ENCODE data around the gene ZNF624.
"Not testable (repeated sequence)": the region's sequence is repeated elsewhere in the genome, so short reads cannot be mapped to it uniquely, and the experiment has no call there.

Gene ZNF624

DNA sequence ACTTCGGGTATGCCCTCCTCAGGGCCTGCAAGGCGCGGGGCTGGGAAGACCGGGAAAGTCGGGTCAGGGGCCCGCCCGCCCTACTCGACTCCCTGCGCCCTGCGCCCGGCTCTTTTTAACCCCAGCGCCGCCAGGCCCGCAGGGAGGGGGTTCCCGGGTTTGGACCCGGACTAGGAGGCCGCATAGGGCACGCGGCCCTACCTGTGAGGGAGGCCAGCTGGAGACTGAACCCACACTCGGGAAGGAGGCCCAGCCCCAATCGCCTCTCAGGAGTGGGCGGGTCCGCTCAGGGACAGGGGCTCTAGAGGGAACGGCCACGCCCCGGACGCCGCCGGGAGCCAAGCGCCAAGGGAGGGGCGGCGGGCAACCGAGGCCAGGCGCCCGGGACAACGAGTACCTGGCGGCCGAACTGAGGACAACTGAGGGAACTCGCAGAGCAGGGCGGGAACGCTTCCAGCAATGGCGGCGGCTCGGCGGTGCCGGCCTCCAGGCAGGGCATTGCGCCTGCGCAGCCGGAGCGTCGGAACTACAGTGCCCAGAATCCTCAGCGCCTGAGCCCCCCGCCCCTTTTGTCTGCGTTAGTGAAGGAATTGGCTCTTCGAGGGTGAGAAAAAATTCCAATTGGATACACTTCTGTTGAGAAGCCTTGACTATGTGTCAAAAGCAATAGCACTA, at the start of gene ZNF624:
TSS of gene ZNF624 (minus strand) at position 484 of the 675 bp plus-strand sequence.
- DNase-seq = peak; percentile 64

DNA sequence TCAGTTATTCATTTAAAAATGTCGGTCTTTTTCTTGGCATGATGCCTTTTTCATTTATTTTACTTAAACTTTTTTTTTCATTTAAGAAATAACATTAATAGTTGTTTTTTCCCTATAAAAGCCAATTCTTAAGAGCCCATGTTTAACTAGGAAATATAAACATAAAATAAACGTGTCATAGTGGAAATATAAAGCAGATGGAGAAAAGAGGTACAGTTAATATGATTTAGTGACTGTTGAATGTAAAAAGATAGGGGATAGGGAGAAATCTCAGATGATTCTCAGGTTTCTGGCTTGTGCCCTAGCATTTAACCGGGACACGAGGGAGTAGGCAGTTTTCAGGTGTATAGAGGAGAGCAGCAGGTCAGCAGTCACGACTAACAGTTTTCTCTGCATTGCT, 44.0 kb upstream of the ZNF624 start:
- not testable (repeated sequence) for DNase-seq

DNA sequence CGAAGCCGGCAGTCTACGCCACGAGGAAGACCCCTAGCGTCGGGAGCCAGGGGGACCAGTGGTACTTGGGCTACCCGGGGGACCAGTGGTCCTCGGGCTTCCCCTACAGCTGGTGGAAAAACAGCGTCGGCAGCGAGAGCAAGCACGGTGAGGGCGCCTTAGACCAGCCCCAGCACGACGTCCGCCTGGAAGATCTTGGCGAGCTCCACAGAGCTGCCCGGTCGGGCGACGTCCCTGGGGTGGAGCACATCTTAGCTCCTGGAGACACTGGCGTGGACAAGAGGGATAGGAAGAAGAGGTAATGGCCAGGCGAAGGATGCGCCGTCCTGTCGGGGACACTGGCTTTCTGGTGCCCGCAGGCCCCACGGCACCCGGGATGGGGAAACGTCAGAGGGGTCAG, 36.8 kb upstream of the ZNF624 start:
- not testable (repeated sequence) for DNase-seq

DNA sequence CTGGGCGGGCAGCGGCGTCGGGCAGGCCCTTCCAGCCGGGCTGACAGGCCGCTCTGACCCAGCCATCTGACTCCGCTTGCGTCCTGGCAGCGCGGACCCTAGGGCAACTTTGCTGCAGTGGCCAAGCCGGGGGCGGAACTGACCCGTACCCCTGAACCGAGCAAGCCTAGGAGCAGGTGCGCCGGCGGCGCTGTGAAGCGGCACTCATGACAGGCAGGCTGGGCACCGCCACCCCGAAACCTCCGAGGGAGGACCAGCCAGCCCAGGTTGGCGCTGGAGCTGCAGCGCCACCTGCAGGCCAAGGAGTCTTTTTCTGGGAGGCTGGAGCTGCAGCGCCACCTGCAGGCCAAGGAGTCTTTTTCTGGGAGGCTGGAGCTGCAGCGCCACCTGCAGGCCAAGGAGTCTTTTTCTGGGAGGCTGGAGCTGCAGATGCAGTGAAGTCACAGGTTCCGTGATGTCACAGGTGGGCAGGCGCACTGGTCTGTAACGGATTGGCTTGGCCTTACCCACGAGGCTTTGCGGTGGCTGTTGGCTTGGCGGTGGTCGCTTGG, 36.2 kb upstream of the ZNF624 start, which contains the start of gene CCDC144A:
TSS of gene CCDC144A (plus strand) at position 511 of the 551 bp plus-strand sequence. CDS start 160 bp downstream, outside the sequence.
- DNase-seq = not testable (repeated sequence)

DNA sequence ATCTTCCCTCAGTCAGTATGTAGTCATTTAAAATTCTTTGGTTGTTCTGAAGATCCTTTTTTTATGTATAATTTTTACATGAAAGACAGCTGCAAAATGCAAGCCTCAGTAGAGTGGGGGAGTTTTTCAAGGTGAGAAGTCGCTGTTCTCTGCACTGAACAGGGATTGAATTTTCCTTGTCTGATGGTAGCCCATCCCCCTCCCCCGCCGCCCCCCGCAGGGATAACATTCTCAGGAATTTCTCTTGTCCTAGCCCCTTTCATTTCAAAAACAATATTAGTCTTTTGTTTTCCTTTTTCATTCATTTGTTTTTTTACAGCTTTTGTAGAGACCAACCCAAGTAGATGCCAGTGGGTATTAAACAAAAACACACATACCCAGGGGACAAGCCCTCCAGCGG, 33.5 kb upstream of the ZNF624 start:
- DNase-seq = not testable (repeated sequence)

DNA sequence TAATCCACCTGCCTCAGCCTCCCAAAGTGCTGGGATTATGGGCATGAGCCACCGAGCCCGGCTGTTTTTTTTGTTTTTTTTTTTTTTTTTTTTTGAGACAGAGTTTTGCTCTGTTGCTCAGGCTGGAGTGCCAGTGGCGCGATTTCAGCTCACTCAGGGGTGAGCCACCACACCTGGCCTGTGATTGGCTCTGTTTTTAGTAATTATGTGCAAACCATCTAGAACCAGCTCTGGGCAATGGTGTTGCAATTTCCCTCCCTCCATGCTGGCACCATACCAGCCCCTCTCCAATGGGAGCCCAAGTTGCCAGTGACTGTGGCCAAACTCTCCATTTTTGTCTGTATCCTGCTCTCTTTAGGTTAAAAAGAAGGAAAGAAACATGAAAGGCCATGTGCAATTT, 32.4 kb upstream of the ZNF624 start:
- DNase-seq = not testable (repeated sequence)

DNA sequence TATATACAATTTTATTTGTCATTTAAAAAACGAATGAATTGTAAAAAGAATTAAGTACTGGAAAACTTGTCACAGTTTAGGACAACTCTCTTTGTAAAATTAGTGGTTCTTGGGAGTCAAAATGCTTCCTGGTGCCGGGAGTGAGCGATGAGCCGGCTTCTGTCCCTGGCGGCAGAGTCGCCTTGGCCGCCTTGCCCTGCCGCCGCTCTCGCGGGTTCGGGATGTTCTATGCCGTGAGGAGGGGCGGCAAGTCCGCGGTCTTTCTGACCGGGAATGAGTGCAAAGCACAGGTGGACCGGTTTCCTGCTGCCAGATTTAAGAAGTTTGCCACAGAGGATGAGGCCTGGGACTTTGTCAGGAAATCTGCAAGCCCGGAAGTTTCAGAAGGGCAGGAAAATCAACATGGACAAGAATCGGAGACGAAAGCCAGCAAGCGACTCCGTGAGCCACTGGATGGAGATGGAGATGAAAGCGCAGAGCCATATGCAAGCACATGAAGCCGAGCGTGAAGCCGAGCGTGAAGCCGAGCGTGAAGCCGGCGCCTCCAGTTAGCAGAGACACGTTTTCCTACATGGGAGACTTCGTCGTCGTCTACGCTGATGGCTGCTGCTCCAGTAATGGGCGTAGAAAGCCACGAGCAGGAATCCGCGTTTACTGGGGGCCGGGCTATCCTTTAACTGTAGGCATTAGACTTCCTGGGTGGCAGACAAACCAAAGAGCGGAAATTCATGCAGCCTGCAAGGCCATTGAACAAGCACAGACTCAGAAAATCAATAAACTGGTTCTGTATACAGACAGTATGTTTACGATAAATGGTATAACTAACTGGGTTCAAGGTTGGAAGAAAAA, 29.9 kb upstream of the ZNF624 start:
- DNase-seq = not testable (repeated sequence)

DNA sequence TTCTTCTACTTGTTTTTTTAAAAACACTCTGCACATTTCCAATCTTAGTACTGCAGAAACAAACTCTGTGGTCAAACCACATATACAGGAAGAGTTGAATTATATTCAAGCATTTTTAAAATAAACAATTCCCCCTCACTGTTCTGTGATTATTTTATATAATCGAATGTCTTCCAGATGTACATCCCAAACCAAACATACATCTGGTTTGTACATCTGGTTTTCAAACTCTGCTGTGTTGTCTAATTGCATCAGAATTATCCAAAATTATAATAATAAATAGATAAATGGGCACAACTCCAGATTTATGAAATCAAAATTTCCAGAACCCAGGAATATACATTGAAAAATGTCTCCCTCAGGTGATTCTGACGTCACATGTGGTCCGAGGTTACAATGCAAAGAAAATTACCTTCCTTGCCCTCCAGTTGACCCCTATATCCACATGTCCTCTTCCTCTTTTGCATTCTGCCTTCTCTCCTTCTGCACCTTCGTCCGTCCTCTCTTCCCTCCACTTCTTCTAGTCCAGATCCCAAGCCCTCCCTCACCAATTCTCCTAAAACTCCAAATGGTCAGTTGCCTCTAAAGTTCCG, 23.1 kb upstream of the ZNF624 start:
- no peak for DNase-seq

DNA sequence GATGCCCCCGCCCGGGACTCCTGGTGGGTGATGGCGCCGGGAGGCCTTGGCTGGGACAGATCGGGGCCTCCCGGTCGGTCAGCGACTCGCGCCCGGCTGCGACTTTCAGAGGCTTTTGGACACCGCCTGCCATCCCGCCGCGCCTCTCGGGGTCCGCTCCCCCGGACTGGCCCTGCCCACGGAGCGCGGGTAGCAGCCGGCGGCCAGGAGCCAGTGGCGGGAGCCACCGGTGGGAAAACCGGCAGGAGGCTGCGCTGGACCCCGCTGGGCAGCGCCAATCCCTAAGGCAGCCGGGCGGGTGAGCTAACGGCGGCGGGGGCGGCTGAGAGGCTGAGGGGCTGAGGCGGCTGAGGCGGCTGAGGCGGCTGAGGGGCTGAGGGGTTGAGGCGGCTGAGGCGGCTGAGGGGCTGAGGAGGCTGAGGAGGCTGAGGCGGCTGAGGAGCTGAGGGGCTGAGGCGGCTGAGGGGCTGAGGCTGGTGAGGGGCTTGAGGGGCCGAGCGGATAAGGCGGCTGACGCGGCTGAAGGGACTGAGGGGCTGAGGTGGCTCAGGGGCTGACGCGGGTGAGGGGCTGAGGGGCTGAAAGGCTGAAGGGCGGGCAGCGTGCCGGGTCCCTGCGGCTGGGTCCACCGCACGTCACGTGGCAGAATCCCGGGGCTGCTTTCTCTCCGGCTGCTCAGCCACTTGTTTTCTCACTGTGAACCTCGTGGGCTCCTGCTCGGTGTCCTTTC, 13.4 kb upstream of the ZNF624 start:
- not testable (repeated sequence) for DNase-seq

DNA sequence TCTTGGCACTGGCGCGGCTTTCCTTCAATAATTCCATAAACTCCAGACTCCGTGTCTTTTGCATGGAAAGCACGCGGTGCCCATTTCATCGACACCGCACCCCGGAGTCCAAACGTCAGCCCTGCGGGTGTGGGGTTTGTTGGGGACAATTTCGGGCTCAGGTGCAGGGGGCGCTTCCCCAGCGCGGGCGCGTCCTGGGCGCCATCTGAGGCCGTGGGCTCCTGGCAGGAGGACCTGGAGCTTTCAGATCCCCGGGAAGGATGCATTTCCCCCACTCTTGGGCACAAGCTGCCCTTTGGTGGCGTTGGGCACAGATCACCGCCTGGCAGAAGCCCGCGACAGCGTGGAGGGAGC, 12.9 kb upstream of the ZNF624 start:
- DNase-seq = not testable (repeated sequence)

DNA sequence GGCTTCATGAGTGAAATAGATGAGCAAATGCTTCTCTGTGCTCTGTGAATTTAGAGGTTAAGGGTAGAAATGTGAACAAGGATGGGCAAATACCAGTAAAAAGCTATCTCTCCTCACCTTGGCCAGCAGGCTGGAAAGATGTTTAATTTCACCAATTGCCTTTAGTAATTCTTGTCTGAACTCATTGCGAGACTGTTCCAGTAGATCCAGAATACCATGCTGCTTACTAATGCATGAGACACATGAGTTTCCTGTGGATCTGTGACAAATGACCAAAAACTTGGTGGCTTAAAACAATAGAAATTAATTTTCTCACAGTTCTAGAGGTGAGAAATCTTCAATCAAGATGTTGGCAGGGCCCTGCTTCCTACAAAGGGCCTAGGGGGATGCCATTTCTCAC, 9.3 kb upstream of the ZNF624 start:
- no peak for DNase-seq

DNA sequence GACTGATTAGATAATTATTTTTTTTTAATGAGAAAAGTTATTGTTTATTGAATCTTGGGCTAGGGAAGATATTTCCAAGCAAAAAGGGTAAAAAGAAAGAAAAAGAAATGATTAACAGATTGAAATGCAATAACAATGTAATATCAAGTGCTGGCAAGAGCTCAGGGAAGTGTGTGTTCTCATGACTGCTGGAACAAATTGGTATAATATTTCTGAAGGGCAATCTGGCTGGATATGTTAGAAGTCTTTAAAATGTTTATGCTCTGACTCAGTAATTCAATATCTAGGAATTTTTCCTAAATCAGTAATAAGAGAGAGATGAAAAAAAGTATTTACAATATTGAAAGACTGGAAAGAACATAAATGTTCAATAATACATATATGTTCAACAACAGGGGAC, 7.6 kb upstream of the ZNF624 start:
- no peak for DNase-seq

DNA sequence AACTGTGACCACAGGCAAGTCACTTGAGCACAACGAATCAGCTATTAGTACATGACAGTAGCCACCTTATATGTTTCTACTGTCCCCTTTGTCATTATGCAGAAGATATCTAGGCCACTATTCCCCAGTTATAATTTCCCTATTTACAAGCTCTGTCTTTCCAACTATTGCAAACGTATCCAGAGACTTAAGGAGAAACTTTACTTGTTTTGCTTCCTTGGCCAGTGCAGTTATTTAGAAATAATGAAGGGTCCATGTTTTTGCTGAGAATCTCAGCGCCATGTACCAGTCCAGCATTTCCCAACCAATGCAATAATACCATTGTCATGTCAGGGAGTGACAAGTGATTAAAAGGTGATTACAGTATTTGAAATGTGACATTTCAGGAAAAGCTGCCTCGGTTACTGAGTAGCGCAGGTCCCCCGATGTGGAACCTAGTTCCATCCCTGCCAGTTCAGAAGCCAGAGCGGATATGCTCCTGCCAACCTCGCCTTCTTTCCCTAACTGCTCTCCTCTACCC, 743 bp downstream of the ZNF624 start:
- no peak for DNase-seq

DNA sequence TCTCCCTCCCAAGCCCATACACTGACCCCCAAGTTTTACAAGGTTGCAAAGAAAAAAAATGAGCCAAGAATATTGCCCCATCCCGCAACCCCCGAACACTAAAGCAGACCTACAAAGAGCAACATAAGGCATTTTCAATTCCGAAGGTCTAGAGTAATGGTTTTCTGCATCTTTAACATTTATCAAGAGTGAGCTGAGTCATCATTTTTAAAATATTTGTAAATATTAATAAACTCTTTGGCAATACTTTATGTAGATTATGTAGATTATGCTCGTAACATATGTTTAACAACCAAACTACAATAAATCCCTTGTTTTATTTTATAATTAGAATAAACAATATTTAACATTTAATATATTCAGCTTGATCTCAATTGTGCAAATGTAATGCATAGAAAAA, 1.4 kb downstream of the ZNF624 start:
- DNase-seq = no peak

DNA sequence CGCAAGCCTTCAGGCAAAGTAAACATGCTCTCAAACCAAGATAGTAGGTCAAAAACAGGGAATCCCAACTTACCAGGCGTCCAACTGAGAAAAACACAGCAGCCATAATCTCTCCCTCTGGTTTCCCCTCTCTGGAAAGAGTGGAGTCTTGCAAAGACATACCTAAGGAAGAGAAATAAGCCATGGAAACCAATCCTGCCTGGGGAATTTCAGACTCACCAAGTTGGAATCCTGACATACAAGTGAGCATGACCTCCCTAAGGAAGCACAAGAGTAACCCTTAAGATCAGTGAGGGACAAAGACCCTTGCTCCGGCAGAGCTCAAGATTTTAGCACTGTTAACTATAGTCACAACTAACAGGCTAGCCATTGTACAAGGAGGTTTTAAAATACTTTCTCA, 4.1 kb downstream of the ZNF624 start:
- DNase-seq = no peak

DNA sequence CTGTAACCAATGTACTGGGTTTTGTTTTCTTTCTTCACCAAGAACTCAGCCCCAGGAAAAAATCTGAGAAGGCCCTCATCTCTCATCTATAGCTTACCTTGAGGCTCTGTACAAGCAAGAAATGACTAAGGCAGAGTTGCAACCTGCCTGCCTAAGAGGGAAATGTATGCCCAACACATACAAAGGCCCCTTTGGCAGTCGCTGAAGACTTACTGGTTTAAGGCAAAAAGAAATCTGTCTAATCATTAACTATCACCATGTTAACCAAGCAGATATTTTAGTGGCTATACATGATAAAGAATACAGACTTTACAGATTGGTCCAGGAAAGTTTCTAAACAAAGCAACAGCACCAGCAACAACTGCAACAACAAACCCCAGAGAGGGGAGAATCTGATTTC, 14.2 kb downstream of the ZNF624 start:
- no peak for DNase-seq

DNA sequence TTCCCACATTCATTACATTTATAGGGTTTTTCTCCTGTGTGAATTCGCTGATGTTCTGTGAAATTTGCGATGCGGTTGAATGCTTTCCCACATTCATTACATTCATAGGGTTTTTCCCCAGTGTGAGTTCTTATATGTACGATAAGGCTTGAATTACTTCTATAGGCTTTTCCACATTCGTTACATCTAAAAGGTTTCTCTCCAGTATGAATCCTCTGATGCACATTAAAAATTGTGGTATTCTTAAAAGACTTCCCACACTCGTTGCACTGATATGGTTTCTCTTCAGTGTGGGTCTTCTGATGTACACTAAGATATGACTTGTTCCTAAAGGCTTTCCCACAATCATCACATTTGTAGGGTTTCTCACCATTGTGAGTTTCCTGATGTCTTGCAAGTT, 30.4 kb downstream of the ZNF624 start:
- DNase-seq = no peak

DNA sequence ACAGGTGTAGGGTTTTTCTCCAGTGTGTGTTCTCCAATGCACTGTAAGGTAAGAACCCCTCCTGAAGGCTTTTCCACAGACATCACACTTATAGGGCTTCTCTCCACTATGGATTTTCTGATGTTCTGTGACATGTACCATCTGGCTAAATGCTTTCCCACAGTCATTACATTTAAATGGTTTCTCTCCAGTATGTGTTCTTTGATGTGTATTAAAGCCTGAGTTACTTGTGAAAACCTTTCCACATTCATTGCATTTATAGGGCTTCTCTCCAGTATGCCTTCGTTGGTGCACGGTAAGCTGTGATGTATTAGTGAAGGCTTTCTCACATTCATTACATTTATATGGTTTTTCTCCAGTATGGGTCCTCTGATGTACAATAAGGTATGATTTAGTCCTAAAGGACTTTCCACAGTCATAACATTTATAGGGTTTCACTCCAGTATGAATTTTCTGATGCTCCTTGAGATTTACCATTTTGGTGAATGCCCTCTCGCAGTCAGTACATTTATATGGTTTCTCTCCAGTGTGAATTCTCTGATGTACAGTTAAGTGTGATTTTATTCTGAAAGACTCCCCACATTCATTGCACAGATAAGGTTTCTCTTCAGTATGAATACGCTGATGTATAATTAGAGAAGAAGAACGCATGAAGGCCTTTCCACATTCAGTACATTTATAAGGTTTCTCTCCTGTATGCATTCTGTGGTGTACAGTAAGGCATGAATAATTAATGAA, 30.9 kb downstream of the ZNF624 start:
- no peak for DNase-seq

DNA sequence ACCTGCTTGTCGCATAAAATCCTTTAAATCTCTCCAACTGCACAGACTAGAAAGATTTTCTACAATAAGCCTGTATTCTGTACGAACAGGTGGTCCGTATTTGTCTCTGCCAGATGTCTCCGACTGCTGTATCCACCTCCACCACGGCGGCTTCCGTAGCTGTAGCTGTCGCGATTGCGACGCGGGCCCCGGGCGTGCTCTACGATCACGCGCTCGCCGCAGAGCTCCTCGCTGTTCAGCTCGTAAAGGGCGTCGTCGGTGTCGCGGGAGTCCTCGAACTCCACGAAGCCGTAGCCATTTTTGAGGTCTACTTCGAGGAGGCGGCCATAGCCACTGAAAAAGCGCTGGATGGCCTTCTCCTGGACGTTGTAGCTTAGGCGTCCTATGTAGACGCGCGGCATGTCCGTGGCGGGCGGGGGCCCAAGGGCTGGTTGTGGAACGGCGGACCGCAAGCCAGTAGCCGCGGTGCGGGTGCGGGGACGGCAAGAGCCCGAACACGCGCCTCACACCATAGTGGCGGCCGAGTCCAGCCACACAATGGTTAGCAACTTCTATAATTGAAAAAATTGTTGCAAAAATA, 36.1 kb downstream of the ZNF624 start:
- DNase-seq = no peak

DNA sequence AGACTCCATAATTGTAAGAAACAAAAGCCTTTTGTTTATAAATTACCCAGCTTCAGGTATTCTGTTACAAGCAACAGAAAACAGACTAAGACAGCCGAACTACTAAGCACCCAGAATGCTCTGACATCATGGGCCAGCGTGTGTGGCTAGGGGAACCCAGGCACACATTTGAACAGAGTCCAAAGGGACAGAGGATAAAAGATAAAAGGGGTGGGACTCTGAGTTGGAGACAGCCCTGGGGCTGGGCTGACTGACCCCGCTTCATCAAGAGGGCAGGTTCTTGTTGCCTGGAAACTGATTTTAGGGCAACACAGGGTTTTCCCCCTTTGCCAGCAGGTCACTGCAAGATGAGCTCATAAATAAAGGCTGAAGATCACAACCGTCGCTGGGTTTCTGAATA, 54.1 kb downstream of the ZNF624 start:
- DNase-seq = no peak

DNA sequence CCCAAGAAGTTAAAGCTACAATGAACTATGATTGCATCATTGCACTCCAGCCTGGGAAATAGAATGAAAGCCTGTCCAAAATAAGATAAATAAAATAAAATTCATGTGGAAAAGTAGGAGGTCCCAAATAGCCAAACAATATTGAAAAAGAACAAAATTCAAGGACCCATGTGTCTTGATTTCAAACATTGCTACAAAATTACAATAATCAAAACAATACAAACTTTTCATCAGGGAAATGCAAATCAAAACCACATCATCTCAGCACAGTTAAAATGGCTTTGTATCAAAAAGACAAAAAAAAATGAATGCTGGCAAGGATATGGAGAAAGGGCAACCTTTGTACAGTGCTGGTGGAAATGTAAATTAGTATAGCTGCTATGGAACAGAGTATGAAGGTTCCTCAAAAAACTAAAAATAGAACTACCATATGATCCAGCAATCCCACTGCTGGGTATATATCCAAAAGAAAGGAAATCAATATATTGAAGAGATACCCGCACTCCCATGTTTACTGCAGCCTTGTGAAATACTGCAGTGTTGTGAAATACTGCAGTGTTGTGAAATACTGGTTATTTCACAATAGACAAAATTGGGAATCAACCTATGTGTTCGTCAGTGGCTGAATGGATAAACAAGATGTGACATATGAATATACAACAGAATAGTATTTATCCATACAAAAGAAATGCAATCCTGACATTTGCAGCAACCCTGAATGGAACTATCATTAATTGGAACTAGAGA, 60.1 kb downstream of the ZNF624 start:
- DNase-seq = no peak
